GM20431 (cell line): ENCODE results near the gene TCF4.

ENCODE experiments used
- in situ Hi-C: fragments of 300-500 bp; cut with MseI, MboI; formaldehyde crosslinking; loops from one replicate; pipeline ENCODE4 v1.15.0; 2020; ENCODE audit warnings: low sequenced_read_pairs; ENCODE audit not compliant: unreplicated experiment

TCF4 gene

DNA sequence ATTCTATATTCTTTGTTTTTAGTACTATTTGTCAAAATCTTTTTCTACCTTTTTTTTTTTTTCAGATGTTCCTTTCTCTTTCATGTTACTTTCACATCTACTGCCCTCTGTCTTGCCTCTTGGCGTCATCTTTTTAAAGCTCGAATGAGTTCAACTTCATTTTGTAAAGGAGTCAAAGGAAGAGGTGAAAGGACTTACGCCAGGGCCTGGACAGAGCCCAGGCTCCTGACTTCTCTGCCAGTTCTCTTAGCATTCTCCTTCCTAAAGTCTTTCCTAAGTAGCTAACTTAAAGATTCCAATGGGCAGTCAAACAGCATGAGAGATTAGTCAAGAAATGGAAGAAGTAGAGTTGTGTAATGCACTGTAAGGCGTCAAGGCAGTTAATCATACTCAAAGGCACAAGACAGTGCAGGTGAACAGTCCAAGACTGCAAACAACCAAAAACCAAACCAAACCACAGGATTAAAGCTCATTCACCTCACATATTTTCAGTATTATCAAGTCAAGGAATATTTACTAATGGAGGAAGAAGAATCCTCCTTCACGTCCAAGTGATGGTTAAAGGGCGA, 301.7 kb downstream of the TCF4 start:
- in situ Hi-C loops = no loop called here

DNA sequence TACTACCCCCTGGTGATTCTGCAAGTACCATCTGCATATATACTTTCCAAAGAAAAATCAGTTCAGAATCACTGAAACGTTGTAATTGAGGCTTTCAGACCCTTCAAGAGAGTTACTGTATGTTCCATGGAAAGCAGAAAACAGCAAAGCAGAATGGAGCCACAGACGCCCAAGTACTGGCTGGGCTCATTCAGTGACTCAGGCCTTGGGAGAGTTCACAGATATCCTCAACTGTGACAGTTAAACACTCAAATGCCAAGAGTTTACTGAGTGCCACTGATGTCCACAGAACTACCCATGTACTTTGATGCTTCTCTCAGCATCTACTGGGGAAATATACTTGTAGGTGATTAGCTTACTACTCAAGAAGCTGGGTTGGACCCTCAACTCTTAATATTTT, 303.4 kb downstream of the TCF4 start:
- in situ Hi-C loops = no loop called here

DNA sequence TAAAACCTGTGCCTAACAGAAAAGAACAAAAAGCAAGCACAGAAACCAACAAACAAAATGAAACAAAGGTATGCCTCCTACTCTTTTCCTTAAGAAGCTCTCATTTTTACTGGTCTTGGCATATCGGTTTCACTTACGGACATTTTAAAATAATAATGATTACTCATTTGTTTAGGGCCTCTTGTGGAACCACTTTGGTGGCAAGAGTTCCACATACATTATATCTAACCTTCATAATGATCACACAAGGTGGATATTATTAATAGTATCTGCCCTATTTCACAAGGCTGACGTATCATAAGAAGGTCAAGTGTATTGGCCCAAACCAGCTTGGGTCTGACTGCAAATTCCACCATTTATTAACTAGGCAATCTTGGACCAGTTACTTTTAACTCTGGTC, 304.7 kb downstream of the TCF4 start:
- in situ Hi-C loops = no loop called here

DNA sequence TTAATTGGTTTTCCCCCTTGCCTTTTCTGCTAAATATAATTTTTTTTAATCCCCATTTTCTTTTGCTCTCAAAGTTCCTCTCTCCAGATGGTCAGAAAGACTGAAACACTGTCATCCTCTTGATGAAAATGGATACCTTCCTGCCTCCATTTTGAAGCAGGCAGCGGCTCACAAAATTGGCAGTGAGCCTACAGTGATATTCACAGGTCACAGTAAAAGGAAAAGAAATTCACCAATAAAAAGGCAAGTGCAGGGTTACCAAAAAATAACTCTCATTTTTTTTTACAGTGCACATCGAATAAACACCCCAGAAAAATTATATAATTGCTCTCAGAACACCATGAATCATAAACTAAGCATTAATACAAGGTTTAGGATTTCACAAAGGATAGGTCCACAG, 307.5 kb downstream of the TCF4 start:
- in situ Hi-C loops = no loop called here

DNA sequence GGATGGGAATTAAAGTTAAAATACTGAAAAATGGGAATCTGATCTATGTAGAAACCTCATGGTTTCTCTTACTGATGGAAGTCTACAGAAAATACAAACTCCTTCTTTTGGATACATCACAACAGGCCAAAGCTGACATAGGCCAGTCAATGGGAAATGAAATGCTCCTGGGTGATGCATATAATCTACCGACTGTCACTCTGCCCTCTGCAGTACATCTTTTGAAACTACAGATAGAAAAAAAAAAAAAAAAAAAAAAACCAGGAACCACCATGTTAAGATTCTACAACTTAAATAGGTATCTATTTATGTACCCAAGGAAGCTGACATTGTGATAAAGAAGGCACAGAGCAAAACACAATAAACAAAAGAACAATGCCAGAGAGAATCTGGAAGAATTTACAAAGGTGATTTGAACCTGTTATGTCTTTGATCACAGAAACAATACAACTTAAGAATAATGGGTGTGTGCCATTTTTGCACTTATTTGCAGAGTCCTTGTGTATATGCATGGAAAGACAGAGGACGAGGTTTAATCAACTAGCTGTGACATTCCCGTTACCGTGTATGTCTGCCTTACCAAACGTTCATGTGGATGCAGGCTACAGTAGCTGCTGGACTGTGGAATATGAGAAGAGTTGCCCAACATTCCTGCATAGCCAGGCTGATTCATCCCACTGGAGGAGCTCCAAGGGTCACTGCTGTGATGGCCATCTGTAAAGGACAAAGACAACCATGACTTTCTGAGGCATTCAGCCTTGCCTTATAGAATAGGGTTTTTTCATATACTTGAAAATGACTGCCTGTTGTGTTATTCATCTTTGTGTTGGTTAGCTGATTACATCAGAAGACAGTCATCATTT, 312.7 kb downstream of the TCF4 start:
- in situ Hi-C loops = no loop called here

DNA sequence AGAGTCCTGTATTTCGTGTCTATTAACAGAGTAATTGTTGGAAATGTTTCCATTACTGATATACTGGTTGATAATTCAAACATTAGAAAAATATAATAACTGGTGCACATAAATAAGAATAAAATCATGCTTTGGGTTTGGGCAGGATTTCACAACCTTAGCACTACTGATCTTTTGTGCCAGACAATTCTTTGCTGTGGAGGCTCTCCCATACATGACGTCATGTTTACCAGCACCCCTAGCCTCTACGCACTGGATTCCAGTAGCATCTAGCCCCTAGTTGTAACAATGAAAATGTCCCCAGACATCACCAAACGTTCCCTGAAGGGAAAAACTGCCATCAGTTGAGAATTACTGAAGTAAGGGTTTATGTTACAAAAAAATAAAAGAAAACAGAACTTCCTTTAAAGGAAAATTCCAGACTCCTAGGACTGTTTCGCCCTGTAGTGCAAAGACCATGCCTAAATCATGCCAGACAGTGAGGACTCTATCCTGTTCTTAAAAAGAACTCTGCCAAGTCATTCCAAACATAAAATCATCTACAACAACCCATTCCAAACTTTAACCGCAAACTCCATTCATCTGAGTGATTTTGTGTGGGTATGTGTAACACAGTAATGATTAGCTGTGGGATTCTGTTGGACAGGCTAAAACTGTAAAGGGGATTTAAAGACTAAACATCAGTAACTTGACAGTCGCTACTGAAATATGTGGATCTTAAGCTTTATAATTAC, 315.3 kb downstream of the TCF4 start:
- in situ Hi-C loops = no loop called here

DNA sequence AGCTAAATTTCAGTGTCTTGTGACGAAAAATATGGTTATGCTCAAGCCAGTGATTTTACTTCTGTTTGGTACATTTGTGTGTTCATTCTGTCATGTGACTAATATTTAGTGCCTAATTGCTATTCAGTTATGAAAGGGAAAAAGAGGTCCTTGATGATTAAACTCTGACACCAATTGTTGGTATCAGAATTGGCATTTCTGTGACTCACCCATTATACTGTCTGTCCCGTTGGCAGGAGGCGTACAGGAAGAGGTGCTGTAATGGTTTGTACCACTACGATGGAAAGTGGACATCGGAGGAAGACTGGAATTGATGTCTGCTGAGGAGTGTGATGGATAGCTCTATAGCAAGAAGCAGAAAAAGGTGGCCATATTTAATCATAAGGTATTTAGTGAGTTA, 318.4 kb downstream of the TCF4 start:
- in situ Hi-C loops = no loop called here

DNA sequence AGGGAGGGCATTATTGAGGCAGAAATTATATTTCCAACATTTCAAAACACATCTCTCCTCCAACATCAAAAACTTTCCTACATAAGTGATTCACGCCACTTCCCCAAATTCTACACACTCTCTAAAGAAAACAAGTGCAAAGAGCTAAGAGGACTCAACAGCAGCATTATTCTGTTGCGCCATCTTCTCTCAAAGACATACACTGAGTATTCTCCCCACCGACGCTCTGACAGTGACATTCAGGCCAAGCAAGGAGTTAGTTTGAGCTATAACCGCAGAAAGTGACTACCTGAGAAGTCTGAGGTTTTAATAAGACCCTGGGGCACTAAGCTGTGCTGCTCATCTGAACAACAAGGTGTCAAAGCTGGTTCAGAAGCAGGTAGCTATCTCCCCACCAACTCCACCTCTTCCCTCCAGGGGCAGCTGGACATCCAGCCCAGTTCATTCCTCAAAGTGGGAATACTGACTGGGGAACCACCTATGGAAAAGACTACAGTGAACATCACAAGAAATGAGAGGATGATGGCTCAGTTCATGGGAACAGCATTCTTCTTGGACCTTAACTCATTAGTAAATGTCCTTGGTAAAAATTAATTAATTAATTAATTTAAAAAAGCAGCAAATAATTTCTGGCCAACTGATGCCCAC, 319.2 kb downstream of the TCF4 start:
- in situ Hi-C loops = no loop called here

DNA sequence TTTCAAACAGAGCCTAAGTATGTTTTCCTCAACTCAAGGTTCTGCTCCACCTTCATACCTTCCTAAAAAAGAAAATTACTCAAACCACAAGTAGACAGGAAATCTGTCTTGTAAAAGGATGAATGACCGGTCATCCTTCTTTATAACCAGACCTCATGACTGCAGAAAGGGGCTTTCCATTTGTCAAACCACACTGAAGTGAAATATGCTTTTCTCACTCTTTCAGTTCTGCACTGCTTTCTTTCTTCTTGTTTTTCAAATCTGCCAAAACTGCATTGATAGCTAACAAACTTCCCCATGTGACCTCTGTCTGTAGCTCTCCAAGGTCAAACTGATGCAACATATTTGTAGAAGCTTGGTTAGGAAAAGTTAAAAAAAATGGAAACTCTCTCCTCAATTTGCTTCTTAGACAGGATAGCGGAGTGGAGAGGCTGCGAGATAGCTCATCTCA, 319.8 kb downstream of the TCF4 start:
- in situ Hi-C loops = no loop called here

DNA sequence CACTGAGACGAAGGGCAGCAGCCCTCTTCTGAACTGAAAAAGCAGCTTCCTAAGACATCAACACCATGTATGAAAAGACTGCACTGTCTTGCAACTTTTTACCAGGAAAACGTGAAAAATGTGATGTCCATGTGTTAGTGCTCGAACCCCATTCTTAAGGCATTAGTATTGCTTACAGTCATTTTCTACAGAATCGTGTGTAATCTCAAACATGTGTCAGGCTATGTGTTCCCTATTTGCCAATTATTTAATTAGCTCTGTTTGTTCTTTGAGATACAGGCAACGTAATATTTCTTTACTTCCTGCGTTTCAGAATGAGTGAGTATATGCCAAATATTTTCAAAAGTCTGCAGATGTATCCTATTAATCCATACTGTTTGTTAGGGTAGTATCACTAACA, 321.0 kb downstream of the TCF4 start:
- in situ Hi-C loops = no loop called here

DNA sequence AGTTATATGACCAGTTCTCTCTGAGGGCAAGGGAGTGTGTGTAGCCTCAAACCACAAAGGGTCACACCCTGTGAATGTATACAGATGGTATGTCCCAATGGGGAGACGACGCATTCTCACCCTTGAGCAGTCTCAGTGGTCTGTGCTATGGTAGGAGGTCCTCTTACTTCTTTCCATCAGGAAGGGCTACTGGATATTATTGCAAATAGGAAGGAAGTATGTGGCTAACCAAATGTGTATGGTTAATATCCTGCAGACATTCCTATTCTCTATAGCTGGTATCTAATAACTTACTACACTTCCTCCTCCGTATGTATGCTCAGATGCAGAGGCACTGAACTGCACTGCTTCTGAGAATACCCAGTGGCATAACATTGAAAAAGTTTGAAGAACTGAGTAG, 322.0 kb downstream of the TCF4 start:
- in situ Hi-C loops = no loop called here

DNA sequence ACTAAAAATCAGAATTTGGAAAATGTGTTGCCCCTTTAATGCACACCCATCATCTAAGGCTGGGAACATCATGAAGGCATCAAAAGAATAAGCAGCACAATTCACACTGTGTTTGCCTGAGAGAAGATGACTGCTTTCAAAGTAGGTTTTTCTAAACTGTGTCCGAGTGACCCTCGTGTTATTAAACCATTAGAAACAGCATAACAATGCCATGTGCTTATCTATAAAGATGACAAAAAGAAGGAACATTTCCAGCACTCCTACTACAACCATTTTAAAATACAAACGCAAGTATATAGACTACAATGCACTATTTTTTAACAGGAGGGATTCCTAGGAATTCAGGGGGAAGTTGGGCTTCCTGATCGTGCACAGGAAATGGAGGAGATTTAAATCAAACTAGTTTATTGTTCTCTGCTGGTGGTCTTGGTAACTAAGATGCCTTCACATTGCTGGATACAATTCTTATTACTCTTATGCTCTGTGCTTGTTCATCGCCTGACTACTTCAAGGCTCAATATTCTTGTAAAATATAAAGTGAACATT, 322.8 kb downstream of the TCF4 start:
- in situ Hi-C loops = no loop called here

DNA sequence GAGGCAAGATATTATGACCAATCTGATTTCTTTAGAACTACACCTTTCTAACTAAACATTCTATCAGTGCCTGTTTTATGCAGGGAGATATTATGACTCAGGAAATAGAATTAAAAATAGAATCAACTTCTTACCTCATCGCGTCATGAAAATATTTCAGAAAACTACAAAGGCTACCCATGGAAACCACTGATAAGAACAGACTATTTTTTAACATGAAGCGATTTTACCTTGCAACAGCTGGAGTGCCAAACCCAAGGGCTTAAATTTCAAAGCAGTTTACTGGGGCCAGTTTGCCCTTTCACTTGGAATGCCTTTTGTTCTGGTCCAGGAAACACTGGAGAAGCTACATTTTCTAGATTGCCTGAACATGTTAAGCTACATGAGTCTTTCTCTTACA, 323.9 kb downstream of the TCF4 start:
- in situ Hi-C loops = no loop called here

DNA sequence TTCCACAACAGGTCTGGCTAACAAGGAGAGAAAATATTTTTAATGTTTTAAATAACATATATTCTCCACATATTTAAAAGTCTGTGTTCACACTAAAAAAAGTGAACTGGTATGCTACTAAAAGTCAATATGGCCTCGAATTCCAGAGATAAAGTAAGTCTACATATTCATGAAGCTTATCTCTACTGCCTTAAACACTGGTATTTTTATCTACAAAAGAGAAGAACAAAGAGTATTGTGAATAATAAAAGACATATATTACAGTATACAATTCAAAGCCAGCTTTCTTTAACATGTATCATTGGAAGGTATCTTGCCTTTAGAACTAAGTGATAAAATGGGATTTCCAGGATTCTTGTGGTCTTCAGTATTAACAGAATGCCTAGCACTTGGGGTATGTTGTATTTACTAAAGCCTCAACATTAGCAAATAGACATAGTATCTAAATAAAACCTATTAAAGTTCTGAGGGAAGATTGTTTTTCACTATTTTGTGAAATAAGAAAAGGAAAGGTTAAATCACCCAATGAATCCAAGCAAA, 325.9 kb downstream of the TCF4 start:
- in situ Hi-C loops = no loop called here

DNA sequence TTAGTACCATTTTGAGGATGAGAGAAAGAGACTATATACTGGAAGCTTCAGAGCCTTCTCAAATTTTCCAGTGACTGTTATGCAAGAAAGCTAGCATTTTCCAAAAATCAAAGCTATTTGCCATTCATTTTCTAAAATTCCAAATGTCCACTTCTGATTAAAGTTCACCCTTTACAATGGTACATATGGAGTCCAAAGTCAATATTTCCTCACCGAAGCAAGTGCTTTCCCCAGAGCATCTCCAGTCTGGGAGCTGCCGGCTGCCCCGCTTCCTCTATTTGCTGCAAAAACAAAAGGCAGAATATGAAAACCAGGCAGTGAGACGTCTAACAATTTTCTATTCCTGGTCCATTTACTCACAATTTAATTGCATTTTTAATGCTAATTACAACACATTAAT, 326.7 kb downstream of the TCF4 start:
- in situ Hi-C loops = no loop called here

DNA sequence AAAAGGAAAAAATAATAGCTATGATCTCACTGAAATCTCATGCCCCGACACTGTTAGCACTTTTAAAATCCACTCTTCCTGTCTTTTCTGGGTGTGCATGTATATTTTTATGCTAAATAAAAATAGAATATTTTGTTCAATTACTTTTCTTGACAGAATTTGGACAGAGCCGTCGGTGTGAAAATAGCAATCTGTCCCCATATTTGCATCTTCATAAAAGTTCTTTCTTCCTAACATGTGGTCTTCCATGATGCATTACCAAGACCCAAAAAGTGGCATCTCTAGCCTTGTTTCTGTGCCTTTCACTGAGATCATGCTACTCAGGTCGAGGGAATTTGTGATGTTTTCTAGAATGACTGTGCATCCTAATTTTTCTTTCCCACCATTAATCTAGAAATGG, 329.9 kb downstream of the TCF4 start:
- in situ Hi-C loops = no loop called here

DNA sequence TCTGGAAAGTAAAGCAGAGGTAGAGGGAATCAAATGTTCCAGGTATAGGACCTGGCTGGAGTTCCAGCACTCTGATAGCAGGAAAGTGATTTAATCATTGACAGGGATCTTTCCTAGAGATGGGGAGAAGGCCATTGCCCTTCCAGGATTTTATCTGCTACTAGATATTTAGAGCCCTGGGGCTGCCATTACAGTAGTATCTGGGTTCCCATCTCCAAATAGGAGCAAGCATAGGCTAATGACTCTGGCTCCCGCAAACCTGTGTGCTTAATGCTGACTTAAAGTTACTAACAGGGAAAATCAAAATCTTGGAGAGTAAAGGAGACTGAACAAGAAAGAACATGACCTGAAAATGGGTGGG, 331.1 kb downstream of the TCF4 start:
- in situ Hi-C loops = no loop called here

DNA sequence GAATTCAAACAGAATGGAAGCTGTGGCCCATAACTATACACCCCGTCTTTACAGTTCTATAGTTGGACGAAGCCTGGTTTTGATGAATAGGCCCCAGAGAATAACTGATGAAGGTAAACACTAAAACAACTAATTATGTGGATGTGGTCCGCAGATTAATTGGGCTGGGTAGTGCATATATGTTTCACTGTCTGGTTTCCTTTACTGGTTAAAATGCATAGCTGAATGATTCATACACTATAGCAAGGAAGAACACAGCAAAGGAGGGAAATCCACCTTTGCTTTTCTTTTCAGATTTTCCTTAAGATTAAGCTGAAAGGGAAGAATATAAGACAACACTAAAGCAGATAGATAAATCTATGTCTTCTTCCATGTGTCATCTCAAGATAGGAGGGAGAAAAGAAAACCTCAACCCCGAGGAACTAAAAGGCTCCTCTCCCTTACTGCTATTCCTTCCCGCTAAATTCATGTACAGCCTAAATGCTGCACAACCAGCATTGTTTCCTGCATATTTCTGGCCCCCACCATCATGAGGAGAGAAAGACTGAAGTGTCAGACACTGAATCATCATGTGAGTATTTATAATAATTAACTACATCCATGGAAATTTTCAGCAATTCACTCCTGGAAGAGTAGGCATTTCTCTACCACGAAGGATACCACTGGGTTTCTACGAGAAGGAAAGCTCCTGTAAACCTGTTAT, 331.6 kb downstream of the TCF4 start:
- in situ Hi-C loops = no loop called here

DNA sequence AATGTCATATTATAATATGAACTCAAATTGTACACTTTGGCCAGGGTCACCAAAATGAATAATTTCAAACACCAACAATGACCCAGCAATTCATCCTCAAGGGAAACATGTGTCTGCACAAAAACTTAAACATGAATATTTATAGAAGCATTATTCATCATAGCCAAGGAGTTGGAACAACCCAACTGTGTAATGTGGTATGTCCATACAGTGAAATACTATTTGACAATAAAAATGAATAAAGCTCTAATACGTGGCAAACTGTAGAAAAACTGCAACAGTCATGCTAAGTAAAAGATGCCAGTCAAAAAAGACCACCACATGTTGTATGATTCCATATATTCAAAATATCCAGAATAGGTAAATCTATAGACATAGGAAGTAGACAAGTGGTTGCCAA, 334.2 kb downstream of the TCF4 start:
- in situ Hi-C loops = no loop called here

DNA sequence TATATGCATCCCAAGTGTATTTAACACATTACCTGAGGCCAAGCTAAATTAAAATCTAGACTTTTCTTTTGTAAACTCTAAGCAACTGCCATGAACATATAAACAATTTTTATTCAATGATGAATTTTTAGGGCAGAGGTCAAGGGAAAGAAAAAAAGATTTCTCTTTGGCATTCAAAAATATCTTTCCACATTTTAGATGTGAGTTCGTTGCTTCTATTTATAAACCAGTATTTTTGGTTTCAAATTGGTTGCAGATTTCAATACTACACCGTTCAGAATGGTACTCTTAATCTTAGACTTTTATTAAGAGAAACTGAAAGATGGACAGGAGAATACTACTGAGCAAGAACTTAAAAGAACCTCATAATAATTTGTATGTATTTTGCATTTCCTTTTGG, 335.1 kb downstream of the TCF4 start:
- in situ Hi-C loops = no loop called here
